ENCODE results near the gene CHST2.
"Not testable (repeated sequence)": the region's sequence is repeated elsewhere in the genome, so short reads cannot be mapped to it uniquely, and the experiment has no call there.

CHST2 gene

GRCh38 chr3:143073983-143074382 is 45.6 kb upstream of the CHST2 start:
- not testable (repeated sequence) for H3K79me2 ChIP-seq (ENCODE audit: insufficient read depth, low read length); H2AFZ ChIP-seq (ENCODE audit: low read length); H3K4me2 ChIP-seq (ENCODE audit: low read length); H4K20me1 ChIP-seq (ENCODE audit: insufficient read depth, low read length); H3K9me2 ChIP-seq (ENCODE audit: low read depth, low read length); H3K36me3 ChIP-seq (ENCODE audit: insufficient read depth, low read length); H3K4me3 ChIP-seq (ENCODE audit: low read depth, low read length, poor library complexity, severe bottlenecking); H3F3A ChIP-seq (ENCODE audit: insufficient read depth, low read length); H3K27me3 ChIP-seq (ENCODE audit: insufficient read depth, low read length); H3K4me1 ChIP-seq (ENCODE audit: insufficient read depth, low read length, severe bottlenecking); H3K9me3 ChIP-seq (ENCODE audit: low read length); H3K9ac ChIP-seq (ENCODE audit: low read length); H3K27ac ChIP-seq (ENCODE audit: low read depth, low read length, poor library complexity, severe bottlenecking)

GRCh38 chr3:143078883-143079282 is 40.7 kb upstream of the CHST2 start:
- no peak overlapping the region for H3K4me2 ChIP-seq (ENCODE audit: low read length)
- H3K36me3 ChIP-seq (ENCODE audit: insufficient read depth, low read length), result no peaks in the 10 kb centered on the region
- no peak overlapping the region for H2AFZ ChIP-seq (ENCODE audit: low read length)
- H3F3A ChIP-seq (ENCODE audit: insufficient read depth, low read length), result no peaks in the 10 kb centered on the region; the same call in 1 of the 2 replicates
- H3K27me3 ChIP-seq (ENCODE audit: insufficient read depth, low read length), result peaks cover 3% of the 10 kb centered on the region; the same call in 1 of the 2 replicates
- H3K9me3 ChIP-seq (ENCODE audit: low read length), result no peaks in the 10 kb centered on the region
- no peaks in the 10 kb centered on the region for H3K9me2 ChIP-seq (ENCODE audit: low read depth, low read length)
- H3K4me1 ChIP-seq (ENCODE audit: insufficient read depth, low read length, severe bottlenecking), result peaks cover 13% of the 10 kb centered on the region
- TF ChIP-seq CTCF (IDR thresholded peaks at IDR 0.05; ENCODE audit: low read length), result no peak
- no peak for TF ChIP-seq EZH2 (IDR thresholded peaks at IDR 0.05; ENCODE audit: borderline replicate concordance, low read length)
- no peaks in the 10 kb centered on the region for H4K20me1 ChIP-seq (ENCODE audit: insufficient read depth, low read length)
- H3K27ac ChIP-seq (ENCODE audit: low read depth, low read length, poor library complexity, severe bottlenecking), result no peak overlapping the region
- H3K4me3 ChIP-seq (ENCODE audit: low read depth, low read length, poor library complexity, severe bottlenecking), result no peak overlapping the region
- H3K9ac ChIP-seq (ENCODE audit: low read length), result no peak overlapping the region
- H3K79me2 ChIP-seq (ENCODE audit: insufficient read depth, low read length), result no peaks in the 10 kb centered on the region

- Histone ChIP-seq H3K9ac (ENCODE audit: low read length) (no peak overlapping the region), H2AFZ (ENCODE audit: low read length) (no peak overlapping the region)
- no peak for TF ChIP-seq CTCF (IDR thresholded peaks at IDR 0.05; ENCODE audit: low read length)
- no peak for TF ChIP-seq EZH2 (IDR thresholded peaks at IDR 0.05; ENCODE audit: borderline replicate concordance, low read length)
Measured at GRCh38 chr3:143080196-143080595, 39.4 kb upstream of the CHST2 start.

GRCh38 chr3:143081365-143081764 is 38.2 kb upstream of the CHST2 start:
- H3K4me1 ChIP-seq (ENCODE audit: insufficient read depth, low read length, severe bottlenecking), result peaks cover 13% of the 10 kb centered on the region
- no peak overlapping the region for H3K27ac ChIP-seq (ENCODE audit: low read depth, low read length, poor library complexity, severe bottlenecking)
- no peaks in the 10 kb centered on the region for H3K9me2 ChIP-seq (ENCODE audit: low read depth, low read length)
- H2AFZ ChIP-seq (ENCODE audit: low read length), result no peak overlapping the region
- H3K4me3 ChIP-seq (ENCODE audit: low read depth, low read length, poor library complexity, severe bottlenecking), result no peak overlapping the region
- H3K27me3 ChIP-seq (ENCODE audit: insufficient read depth, low read length), result peaks cover 4% of the 10 kb centered on the region; the same call in 1 of the 2 replicates
- H3K4me2 ChIP-seq (ENCODE audit: low read length), result no peak overlapping the region
- H3K79me2 ChIP-seq (ENCODE audit: insufficient read depth, low read length), result no peaks in the 10 kb centered on the region
- no peaks in the 10 kb centered on the region; the same call in 1 of the 2 replicates for H3F3A ChIP-seq (ENCODE audit: insufficient read depth, low read length)
- no peaks in the 10 kb centered on the region for H3K36me3 ChIP-seq (ENCODE audit: insufficient read depth, low read length)
- no peaks in the 10 kb centered on the region for H4K20me1 ChIP-seq (ENCODE audit: insufficient read depth, low read length)
- H3K9me3 ChIP-seq (ENCODE audit: low read length), result no peaks in the 10 kb centered on the region
- no peak overlapping the region for H3K9ac ChIP-seq (ENCODE audit: low read length)
- TF ChIP-seq CTCF (IDR thresholded peaks at IDR 0.05; ENCODE audit: low read length), result no peak

More at GRCh38 chr3:143080196-143080595, 39.4 kb upstream of the CHST2 start:
- Histone ChIP-seq H4K20me1 (ENCODE audit: insufficient read depth, low read length) (no peaks in the 10 kb centered on the region), H3K36me3 (ENCODE audit: insufficient read depth, low read length) (no peaks in the 10 kb centered on the region), H3K9me2 (ENCODE audit: low read depth, low read length) (no peaks in the 10 kb centered on the region), H3F3A (ENCODE audit: insufficient read depth, low read length) (no peaks in the 10 kb centered on the region; the same call in 1 of the 2 replicates), H3K27ac (ENCODE audit: low read depth, low read length, poor library complexity, severe bottlenecking) (no peak overlapping the region), H3K9me3 (ENCODE audit: low read length) (no peaks in the 10 kb centered on the region), H3K4me2 (ENCODE audit: low read length) (no peak overlapping the region), H3K4me3 (ENCODE audit: low read depth, low read length, poor library complexity, severe bottlenecking) (no peak overlapping the region), H3K4me1 (ENCODE audit: insufficient read depth, low read length, severe bottlenecking) (peaks cover 13% of the 10 kb centered on the region), H3K27me3 (ENCODE audit: insufficient read depth, low read length) (peaks cover 4% of the 10 kb centered on the region; the same call in 1 of the 2 replicates), H3K79me2 (ENCODE audit: insufficient read depth, low read length) (no peaks in the 10 kb centered on the region)
